T-helper 1 cell treated with Interleukin-12 subunit alpha and Interleukin-12 subunit beta and Interleukin-4 antibody, amounts not matched to agents 30 ng/mL and 1 ng/mL, for 36 hours (primary cell): Measurements from ENCODE around the gene TRAT1. TPM values are rescaled to one million over a fixed set of nuclear protein-coding genes. Genes with fewer than 3 reads are reported as not detected.

ENCODE experiments used
- intact Hi-C: fragments of 100-400 bp; cut with micrococcal nuclease; formaldehyde crosslinking; loops from one replicate; pipeline ENCODE4 v1.15.1; 2024
- total RNA-seq: library from RNA; stranded (reverse); gene quantifications from 2 replicates; pipeline ENCODE4 v1.2.3, GENCODE V29; 2022

Gene TRAT1
- 160 and 166 TPM in 2 replicates for total RNA-seq

GRCh38 chr3:108822123-108822897 lies at the start of gene TRAT1:
TSS of gene TRAT1 (plus strand) at chr3:108822786. CDS start at chr3:108822928, 142 bp downstream.
- intact Hi-C loops = loop anchor here (1.0 to 10.0 kb wide), 10 partner anchors 13 to 1300 kb away; partner anchors contain the start of genes BBX, CIP2A, DZIP3 and HHLA2

DNA sequence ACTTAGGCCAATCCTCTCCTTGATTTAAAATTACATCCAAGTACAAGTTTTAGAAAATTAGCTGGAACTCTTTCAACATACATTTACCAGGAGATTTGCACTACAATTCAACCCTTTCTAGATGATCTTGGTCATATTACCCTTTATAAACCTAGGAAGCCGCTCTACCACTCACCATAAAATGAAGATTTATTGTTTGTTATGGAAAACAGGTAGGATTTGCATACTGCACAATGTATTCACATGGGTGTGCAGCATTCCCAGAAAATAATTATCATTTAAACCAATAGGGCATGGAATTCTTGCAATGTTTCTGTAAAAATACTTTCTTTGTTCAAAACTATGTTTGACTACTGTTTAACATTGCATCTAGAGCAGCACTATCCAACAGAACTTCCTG lies 46.9 kb upstream of the TRAT1 start:
- intact Hi-C loops = no loop called here

DNA sequence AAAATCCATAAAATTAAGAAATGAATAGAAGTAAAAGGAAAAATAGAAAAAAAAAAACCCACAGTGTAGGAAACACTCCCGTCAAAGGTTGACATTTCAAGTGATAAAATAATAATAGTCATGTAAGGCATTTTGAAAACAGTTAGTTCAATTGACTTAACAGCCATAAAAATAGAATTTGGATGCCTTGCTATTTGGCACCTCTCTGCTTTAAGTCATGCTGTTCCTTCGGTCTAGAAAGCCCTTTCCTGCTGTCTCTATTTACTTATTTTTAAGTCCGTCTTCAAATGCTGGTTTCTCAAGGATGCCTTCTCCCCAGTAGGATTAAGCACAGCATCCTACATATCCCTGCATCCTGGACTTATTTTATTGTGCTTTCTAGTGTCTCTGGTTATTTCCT lies 43.1 kb upstream of the TRAT1 start:
- intact Hi-C loops = no loop called here

- intact Hi-C loops = loop anchor here (2.0 kb wide), 1 partner anchor 27 kb away; no protein-coding TSS in a partner anchor
These were observed 42.4 kb upstream of the TRAT1 start for GRCh38 chr3:108780235-108780634.

DNA sequence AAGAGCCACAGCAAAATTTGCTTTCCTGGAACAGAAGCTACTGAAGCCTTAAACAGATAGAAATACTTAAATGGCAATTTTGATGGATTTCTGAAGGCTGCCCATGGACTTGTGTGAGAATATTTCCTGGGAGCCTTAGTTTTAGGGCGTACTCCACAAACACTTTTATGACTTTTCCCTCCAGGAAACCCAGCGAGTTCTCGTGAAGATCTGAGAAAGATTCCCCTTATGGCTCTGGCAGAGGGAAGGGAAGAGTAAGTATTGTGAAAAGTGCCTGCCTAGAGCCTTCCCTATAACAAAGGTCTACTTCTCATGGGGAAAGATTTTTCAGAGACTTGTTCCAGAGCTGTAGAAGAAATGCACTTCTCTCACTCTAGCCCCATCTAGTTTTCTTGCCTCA lies 31.1 kb upstream of the TRAT1 start:
- intact Hi-C loops = no loop called here

GRCh38 chr3:108804437-108804836 lies 18.1 kb upstream of the TRAT1 start:
- intact Hi-C loops = no loop called here

DNA sequence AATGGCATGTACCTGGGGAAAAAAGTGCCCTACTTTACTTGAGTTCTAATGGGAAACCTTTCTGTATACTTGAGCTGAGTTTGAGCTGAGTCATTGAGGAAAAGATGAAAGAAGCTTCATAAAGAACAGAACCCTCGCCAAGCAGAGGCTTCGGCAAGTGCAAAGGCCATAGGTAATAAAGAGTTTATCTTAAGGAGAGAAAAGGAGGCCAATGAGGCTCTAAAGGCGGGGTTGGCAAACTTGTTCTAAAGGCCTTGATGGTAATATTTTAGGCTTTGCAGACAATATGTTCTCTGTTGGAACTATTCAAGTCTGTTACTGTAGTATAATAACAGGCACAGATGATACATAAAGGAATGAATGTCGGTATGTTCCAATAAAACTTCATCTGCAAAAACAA lies 17.6 kb upstream of the TRAT1 start:
- intact Hi-C loops = no loop called here

GRCh38 chr3:108806316-108806715 lies 16.3 kb upstream of the TRAT1 start:
- intact Hi-C loops = loop anchor here (1.0 to 2.0 kb wide), 6 partner anchors 12 to 217 kb away; partner anchors contain the start of genes CIP2A, DZIP3 and TRAT1

DNA sequence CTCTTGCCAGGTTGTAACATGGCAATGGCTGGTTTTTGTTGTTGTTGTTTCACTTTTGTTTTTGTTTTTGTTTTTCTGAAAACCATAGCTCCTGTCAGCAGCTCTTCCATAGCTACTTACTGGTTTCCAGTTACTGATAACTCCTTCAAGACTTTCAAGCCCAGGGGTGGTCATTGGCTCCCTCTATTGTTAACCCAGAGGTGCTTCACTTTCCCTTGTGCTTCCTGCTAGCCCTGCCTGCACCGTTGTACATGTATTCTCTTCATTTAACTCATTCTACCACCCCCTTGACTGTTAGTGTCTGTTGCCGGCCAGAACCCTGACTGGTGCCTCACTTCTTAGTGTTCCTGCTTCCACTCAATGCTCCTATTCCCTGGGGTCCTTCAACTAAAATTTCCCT lies 4.2 kb upstream of the TRAT1 start:
- intact Hi-C loops = loop anchor here (1.0 to 5.0 kb wide), 7 partner anchors 12 to 329 kb away; partner anchors contain the start of genes CIP2A and DZIP3

DNA sequence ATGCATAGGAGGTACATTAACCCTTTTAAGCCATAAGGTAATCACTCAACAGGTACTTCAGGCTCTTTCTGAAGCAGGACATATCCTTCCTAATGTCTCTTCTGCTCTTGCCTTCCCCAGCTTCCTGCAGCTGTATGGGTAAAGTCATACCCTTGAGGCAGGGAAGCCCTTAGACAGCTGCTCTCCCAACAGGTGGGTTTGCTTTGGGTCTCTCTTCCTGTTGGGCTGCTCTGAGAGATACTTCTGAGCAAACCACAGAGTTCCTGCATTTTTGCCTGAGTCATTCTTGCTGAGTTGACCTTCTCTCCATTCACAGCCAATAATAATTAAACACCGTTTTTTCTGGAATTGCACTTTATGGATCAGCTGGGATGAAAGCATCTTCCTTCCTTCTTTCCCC lies 2.0 kb upstream of the TRAT1 start:
- intact Hi-C loops = loop anchor here (5.0 to 10.0 kb wide), 5 partner anchors 526 to 1298 kb away; partner anchors contain the start of genes BBX, HHLA2 and IFT57

- intact Hi-C loops = loop anchor here (5.0 to 10.0 kb wide), 5 partner anchors 528 to 1301 kb away; partner anchors contain the start of genes BBX, HHLA2 and IFT57
These were observed 641 bp downstream of the TRAT1 start for GRCh38 chr3:108823227-108823626.

DNA sequence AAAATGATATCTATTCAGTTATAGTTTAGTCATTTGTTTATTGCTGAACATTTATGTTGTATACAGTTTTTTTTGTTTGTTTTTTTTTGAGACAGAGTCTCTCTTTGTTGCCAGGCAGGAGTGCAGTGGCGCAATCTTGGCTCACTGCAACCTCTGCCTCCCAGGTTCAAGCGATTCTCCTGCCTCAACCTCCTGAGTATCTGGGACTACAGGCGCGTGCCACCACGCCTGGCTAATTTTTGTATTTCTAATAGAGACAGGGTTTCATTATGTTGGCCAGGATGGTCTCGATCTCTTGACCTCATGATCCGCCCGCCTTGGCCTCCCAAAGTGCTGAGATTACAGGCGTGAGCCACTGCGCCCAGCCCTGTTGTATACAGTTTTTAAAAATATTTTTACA lies 1.2 kb downstream of the TRAT1 start:
- intact Hi-C loops = loop anchor here (5.0 to 10.0 kb wide), 5 partner anchors 529 to 1302 kb away; partner anchors contain the start of genes BBX, HHLA2 and IFT57

- intact Hi-C loops = loop anchor here (1.0 to 10.0 kb wide), 2 partner anchors 237 to 532 kb away; partner anchors contain the start of genes CIP2A, DZIP3 and HHLA2
These were observed 4.0 kb downstream of the TRAT1 start for GRCh38 chr3:108826309-108827187.

DNA sequence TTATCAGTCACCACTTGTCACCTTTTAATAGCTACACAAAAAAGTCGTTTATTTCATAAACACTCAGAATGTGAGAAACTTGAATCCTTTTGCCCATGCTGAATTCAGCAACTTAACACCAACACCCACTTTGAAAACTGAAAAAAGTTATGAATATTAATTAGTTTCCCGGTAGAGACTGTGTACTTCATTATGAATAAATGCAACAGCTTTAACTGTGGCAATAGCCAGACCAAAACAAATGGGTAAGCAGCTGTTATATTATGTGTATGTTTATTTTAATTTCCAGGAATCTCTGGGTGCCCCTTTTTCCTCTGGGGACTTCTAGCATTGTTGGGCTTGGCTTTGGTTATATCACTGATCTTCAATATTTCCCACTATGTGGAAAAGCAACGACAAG lies 7.8 kb downstream of the TRAT1 start:
- intact Hi-C loops = loop anchor here (10.0 kb wide), 1 partner anchor 974 kb away; no protein-coding TSS in a partner anchor

GRCh38 chr3:108830991-108831614 lies 8.5 kb downstream of the TRAT1 start:
- intact Hi-C loops = loop anchor here (10.0 kb wide), 1 partner anchor 974 kb away; no protein-coding TSS in a partner anchor

- intact Hi-C loops = loop anchor here (2.0 to 10.0 kb wide), 2 partner anchors 245 to 971 kb away; partner anchors contain the start of genes CIP2A and DZIP3
These were observed 11.0 kb downstream of the TRAT1 start for GRCh38 chr3:108833611-108834010.

- intact Hi-C loops = loop anchor here (2.0 to 10.0 kb wide), 2 partner anchors 246 to 970 kb away; partner anchors contain the start of genes CIP2A and DZIP3
These were observed 12.0 kb downstream of the TRAT1 start for GRCh38 chr3:108834551-108834950.

DNA sequence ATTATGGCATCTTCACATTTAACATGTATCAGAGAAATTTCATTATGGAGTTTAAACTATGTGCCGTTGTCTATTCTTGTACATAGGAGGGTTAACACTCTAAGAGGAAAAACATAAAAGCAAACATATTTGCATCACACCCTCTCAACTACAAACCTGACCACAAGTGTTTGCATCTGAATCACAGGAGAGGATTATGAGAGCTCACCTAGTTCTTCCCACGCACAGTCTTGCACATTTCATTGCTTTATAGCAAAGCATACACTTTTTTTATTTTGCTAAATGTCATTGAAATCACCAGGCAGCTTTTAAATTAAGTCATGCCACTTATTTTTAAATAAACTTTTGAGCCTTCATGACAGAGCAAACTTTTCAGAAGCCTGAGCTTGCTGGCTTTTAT lies 12.5 kb downstream of the TRAT1 start:
- intact Hi-C loops = loop anchor here (1.0 to 10.0 kb wide), 7 partner anchors 13 to 970 kb away; partner anchors contain the start of genes CIP2A, DZIP3, IFT57 and TRAT1

GRCh38 chr3:108838436-108838835 lies 15.8 kb downstream of the TRAT1 start:
- intact Hi-C loops = loop anchor here (1.0 to 10.0 kb wide), 5 partner anchors 8 to 966 kb away; partner anchors contain the start of gene IFT57

GRCh38 chr3:108845709-108846293 lies 23.2 kb downstream of the TRAT1 start:
- intact Hi-C loops = loop anchor here (1.0 kb wide), 2 partner anchors 8 kb away; no protein-coding TSS in a partner anchor
